Right hindlimb (tissue), 1 donor: ENCODE results near the gene GFPT2.

Experiments used
- DNase-seq: peaks from one replicate; pipeline ENCODE4 v3.0.0-alpha.2; 2018

GFPT2 gene

GRCh38 chr5:180350711-180351465 is 2.2 kb downstream of the GFPT2 start:
- DNase-seq = no peak

- no peak for DNase-seq
These were observed 2.8 kb downstream of the GFPT2 start for GRCh38 chr5:180350296-180350695.

GRCh38 chr5:180349391-180349790 is 3.7 kb downstream of the GFPT2 start:
- DNase-seq = no peak

- DNase-seq = no peak
These were observed 4.8 kb downstream of the GFPT2 start for GRCh38 chr5:180348336-180348735.

- DNase-seq = no peak
These were observed 5.4 kb downstream of the GFPT2 start for GRCh38 chr5:180347702-180348101.

GRCh38 chr5:180346358-180346757 is 6.8 kb downstream of the GFPT2 start:
- DNase-seq = no peak

GRCh38 chr5:180345781-180346180 is 7.4 kb downstream of the GFPT2 start:
- no peak for DNase-seq

- no peak for DNase-seq
These were observed 8.0 kb downstream of the GFPT2 start for GRCh38 chr5:180345186-180345585.

GRCh38 chr5:180344696-180344999 is 8.5 kb downstream of the GFPT2 start:
- no peak for DNase-seq

- DNase-seq = peak; percentile 36
These were observed 9.1 kb downstream of the GFPT2 start for GRCh38 chr5:180343831-180344695.

GRCh38 chr5:180343110-180343830 is 9.9 kb downstream of the GFPT2 start:
- DNase-seq = peak; percentile 49

- DNase-seq = peak; percentile 15
These were observed 11.5 kb downstream of the GFPT2 start for GRCh38 chr5:180341595-180341994.

GRCh38 chr5:180340856-180341255 is 12.3 kb downstream of the GFPT2 start:
- DNase-seq = peak; percentile 20

- peak; percentile 13 for DNase-seq
These were observed 13.5 kb downstream of the GFPT2 start for GRCh38 chr5:180339583-180340183.

GRCh38 chr5:180338001-180338707 is 15.0 kb downstream of the GFPT2 start:
- peak; percentile 11 for DNase-seq

- DNase-seq = peak; percentile 11
These were observed 16.7 kb downstream of the GFPT2 start for GRCh38 chr5:180336234-180337020.

GRCh38 chr5:180335614-180336233 is 17.4 kb downstream of the GFPT2 start:
- peak; percentile 12 for DNase-seq

GRCh38 chr5:180334751-180335613 is 18.2 kb downstream of the GFPT2 start:
- DNase-seq = peak; percentile 16

GRCh38 chr5:180334176-180334575 is 19.0 kb downstream of the GFPT2 start:
- peak; percentile 10 for DNase-seq

GRCh38 chr5:180333661-180334060 is 19.5 kb downstream of the GFPT2 start:
- DNase-seq = no peak
